ENCODE measurements around the gene ZBTB34.

Gene ZBTB34

GRCh38 chr9:126919193-126919592, 58.8 kb downstream of the ZBTB34 start:
- no peak for DNase-seq (ENCODE audit: low read depth)

- DNase-seq (ENCODE audit: low read depth) = no peak
These were observed 65.4 kb downstream of the ZBTB34 start for GRCh38 chr9:126925876-126926275.

- no peak for DNase-seq (ENCODE audit: low read depth)
These were observed 65.9 kb downstream of the ZBTB34 start for GRCh38 chr9:126926364-126926763.

- DNase-seq (ENCODE audit: low read depth) = no peak
These were observed 67.0 kb downstream of the ZBTB34 start for GRCh38 chr9:126927419-126927818.

GRCh38 chr9:126932871-126933321, 72.5 kb downstream of the ZBTB34 start:
- no peak for DNase-seq (ENCODE audit: low read depth)

- DNase-seq (ENCODE audit: low read depth) = no peak
These were observed 73.0 kb downstream of the ZBTB34 start for GRCh38 chr9:126933334-126933980.

- no peak for DNase-seq (ENCODE audit: low read depth)
These were observed 74.0 kb downstream of the ZBTB34 start for GRCh38 chr9:126934441-126934840.

All from EH (cell line).